HG03565 (cell line): ENCODE results near the gene ANKRD24.
"Not testable (repeated sequence)": the region's sequence is repeated elsewhere in the genome, so short reads cannot be mapped to it uniquely, and the experiment has no call there.

Experiments used
- ATAC-seq: cut with Tn5 transposase; IDR thresholded peaks from one replicate; pipeline ENCODE4 v1.9.1; 2021; ENCODE audit warnings: mild to moderate bottlenecking, moderate library complexity; ENCODE audit not compliant: unreplicated experiment

ANKRD24 gene

DNA sequence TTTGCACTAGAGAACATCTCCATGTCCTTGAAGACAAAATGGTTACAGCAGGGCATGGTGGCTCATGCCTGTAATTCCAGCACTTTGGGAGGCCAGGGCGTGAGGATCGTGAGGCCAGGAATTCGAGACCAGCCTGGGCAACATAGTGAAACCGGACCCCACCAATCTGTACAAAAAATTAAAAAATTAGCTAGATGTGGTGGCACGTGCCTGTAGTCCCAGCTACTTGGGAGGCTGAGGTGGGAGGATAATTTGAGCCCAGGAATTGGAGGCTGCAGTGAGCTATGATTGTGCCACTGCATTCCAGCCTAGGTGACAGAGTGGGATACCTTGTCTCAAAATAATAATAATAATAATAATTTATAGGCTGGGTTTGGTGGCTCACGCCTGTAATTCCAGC, 47.7 kb downstream of the ANKRD24 start:
- ATAC-seq, result not testable (repeated sequence)

DNA sequence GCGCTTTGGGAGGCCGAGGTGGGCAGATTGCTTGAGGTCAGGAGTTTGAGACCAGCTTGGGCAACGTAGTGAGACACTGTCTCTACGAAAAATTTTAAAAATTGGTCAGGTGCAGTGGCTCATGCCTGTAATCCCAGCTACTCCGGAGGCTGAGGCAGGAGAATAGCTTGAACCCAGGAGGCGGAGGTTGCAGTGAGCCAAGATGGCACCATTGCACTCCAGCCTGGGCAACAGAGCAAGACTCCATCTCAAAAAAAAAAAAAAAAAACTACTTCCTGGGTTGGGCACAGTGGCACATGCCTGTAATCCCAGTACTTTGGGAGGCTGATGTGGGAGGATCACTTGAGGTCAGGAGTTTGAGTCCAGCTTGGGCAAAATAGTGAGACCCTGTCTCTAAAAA, 49.0 kb downstream of the ANKRD24 start:
- not testable (repeated sequence) for ATAC-seq

DNA sequence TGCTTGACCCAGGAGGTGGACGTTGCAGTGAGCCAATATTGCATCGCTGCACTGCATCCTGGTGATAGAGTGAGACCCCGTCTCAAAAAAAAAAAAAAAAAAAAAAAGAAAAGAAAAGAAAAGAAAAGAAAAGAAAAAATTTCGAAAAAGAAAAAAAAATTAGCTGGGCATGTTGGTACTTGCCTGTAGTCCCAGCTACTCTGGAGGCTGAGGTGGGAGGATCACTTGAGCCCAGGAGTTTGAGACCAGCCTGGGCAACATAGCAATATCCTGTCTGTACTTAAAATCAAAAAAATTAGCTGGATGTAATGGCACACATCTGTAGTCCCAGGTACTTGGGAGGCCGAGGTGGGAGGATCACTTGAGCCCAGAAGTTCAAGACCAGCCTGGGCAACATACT, 49.6 kb downstream of the ANKRD24 start:
- not testable (repeated sequence) for ATAC-seq

DNA sequence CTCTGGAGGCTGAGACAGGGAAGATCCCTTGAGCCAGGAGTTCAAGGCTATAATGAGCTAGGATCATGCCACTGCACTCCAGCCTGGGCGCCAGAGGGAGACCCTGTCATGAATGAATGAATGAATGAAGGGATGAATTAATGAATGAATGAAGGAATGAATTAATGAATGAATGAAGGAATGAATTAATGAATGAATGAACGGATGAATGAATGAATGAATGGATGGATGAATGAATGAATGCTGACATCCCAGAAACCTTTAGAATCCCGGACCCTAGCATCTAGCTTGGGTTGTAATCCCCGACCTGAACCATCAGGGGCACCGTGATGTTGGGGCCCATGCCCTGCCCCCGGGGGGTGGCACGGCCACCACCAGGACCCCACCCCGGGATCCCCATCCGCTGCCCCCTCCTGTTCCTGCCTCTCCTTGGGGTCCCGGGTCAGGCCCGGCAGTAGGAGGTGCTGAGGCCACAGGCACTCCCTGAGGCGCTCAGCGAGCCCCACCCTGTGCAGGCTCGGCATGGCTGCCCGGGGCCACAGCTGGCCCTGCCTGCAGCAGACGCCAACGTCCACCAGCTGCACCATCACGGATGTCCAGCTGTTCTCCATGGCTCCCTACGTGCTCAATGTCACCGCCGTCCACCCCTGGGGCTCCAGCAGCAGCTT, 50.3 kb downstream of the ANKRD24 start:
- ATAC-seq, result no peak

- ATAC-seq, result no peak
Measured at GRCh38 chr19:4233282-4233853, 50.9 kb downstream of the ANKRD24 start.

GRCh38 chr19:4234142-4234861, 51.8 kb downstream of the ANKRD24 start:
- ATAC-seq, result no peak

GRCh38 chr19:4234862-4235201, 52.3 kb downstream of the ANKRD24 start:
- no peak for ATAC-seq

- ATAC-seq, result not testable (repeated sequence)
Measured at GRCh38 chr19:4237510-4237909, 55.0 kb downstream of the ANKRD24 start.

DNA sequence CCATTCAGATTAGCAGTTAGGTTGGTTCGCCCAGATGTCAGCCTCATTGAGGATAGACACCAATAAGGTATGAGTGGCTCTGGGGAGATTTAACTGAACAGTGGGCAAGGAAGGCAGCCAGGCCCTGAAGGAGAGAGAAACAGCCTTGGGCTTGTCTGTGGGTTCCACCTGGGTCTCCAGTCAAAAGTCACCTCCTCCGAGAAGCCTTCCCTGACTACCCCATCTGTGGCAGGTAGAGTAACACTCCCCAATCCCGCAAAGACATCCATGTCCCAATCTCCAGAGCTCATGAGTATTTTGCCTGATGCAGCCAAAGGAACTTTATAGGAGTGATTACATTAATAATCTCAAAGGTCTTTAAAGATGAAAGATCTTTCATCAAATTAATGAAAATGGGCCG, 56.3 kb downstream of the ANKRD24 start:
- ATAC-seq, result no peak

DNA sequence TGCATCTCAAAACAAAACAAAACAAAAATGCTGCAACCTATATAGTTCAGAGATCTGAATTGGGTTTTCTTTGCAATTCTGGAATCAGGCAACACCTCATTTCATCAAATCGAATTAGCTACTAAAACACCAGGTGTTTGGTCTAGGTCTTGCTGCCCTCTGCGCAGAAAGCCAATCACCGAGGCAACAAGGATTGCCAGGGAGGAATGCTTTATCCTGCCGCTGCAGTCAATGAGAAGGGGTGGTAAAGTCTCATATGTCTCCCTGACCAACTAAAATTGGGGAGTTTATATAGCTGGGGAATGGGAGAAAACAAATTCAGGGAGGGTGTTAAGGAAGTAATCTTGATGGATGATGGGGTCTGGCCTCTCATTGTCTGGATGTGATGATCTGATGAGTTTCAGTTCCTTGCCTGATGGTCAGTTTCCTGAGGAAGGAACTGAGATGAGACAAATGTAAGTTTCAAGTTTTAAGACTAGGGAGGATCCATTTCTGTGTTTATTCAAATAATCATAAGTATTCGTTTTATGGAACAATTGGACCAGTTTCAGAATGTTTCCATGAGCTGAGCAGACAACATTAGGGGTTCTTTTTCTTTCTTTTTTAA, 59.4 kb downstream of the ANKRD24 start:
- ATAC-seq, result no peak

DNA sequence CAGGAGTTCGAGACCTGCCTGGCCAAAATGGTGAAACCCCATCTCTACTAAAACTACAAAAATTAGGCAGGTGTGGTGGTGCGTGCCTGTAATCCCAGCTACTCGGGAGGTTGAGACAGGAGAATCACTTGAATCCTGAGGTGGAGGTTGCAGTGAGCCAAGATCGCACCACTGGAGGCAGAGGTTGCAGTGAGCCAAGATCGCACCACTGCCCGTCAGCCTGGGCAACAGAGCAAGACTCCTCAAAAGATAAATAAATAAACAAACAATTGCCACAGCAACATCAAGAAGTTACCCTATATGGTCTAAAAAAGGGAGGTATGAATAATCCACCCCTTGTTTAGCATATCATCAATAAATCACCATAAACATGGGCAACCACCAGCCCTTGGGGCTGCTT, 63.4 kb downstream of the ANKRD24 start:
- not testable (repeated sequence) for ATAC-seq

- peak; percentile 85 for ATAC-seq
Measured at GRCh38 chr19:4246767-4247593, 64.5 kb downstream of the ANKRD24 start, which contains the start of gene YJU2. YJU2 (plus strand) TSS chr19:4247080; CDS start chr19:4247147, 67 bp downstream.

GRCh38 chr19:4256563-4256962, 74.1 kb downstream of the ANKRD24 start:
- ATAC-seq, result no peak

DNA sequence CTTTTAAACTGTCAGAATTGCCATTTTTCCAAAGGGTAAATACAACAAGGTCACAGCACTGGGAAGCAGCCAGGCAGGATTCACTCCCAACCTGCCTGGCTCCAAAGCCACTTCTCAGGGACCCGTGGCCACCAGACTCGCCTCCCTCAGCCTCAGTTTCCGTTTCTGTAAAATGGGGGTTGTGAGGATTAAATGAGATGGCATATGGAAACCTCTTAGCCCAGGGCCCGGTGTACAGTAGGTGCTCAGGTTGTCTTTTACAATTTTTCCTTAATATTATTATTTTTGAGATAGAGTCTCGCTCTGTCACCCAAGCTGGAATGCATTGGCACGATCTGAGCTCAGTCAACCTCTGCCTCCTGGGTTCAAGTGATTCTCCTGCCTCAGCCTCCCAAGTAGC, 74.5 kb downstream of the ANKRD24 start:
- no peak for ATAC-seq

GRCh38 chr19:4258181-4258580, 75.7 kb downstream of the ANKRD24 start:
- ATAC-seq, result no peak

DNA sequence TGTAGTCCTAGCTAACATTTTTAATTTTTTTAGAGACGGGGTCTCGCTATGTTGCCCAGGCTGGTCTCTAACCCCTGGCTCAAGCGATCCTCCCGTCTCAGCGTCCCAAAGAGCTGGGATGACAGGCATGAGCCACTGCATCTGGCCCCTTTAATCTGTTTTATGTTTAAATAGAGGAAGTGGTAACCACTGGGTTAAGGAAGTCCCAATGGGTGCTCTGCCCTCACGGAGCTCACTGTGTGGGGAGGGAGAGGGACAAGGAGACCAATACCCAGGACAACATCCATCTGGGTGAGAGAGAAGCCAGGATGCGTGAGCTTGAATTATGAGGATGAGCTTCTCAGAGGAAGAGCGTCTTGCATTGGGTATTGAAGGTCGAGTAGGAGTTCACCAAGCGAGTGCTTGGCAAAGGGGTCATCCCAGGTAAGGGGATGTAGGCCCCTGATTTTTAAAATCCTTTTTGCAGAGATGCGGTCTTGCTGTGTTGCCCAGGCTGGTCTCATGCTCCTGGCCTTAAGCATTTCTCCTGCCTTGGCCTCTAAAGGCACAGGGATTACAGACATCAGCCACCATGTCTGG, 78.2 kb downstream of the ANKRD24 start:
- ATAC-seq, result no peak

- no peak for ATAC-seq
Measured at GRCh38 chr19:4264812-4265211, 82.3 kb downstream of the ANKRD24 start.

DNA sequence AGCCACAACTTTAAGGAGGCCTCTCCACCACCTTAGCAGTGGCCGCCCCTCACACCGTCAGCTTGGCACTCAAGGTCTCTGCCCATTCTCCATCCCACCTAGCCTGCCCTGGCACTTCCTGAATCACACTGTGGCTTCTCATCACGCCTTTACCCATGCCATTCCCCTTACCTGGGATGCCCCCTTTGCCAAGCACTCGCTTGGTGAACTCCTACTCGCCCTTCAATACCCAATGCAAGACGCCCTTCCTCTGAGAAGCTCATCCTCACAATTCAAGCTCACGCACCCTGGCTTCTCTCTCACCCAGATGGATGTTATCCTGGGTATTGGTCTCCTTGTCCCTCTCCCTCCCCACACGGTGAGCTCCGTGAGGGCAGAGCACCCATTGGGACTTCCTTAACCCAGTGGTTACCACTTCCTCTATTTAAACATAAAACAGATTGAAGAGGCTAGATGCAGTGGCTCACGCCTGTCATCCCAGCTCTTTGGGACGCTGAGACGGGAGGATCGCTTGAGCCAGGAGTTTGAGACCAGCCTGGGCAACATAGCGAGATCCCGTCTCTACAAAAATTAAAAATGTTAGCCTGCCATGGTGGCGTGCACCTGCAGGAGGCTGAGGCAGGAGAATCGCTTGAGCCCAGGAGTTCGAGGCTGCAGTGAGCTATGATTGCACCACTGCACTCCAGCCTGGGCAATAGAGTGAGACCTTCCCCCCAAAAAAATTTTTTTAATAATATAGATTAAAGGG, 83.9 kb downstream of the ANKRD24 start:
- ATAC-seq, result no peak

GRCh38 chr19:4267101-4267900, 84.8 kb downstream of the ANKRD24 start:
- ATAC-seq, result no peak
